GM20000 (cell line): ENCODE results near the gene DDAH2.
"Not testable (repeated sequence)": the region's sequence is repeated elsewhere in the genome, so short reads cannot be mapped to it uniquely, and the experiment has no call there.

Experiments
- DNase-seq: peaks from one replicate; pipeline ENCODE4 v3.0.0; 2012; ENCODE audit warnings: low spot score
- TF ChIP-seq, protein P1 (sequence below): IDR thresholded peaks from 2 replicates; pipeline ENCODE4 v1.5.1; 2012; ENCODE audit warnings: mild to moderate bottlenecking, control low read depth; ENCODE audit errors: extremely low read depth, missing control alignments

Gene DDAH2

GRCh38 chr6:31715022-31715958 lies 13.8 kb downstream of the DDAH2 start, which contains the start of gene LY6G6D:
TSS of gene LY6G6D (plus strand) at chr6:31715348. CDS start at chr6:31715356, 8 bp downstream.
- DNase-seq = no peak
- TF ChIP-seq, protein P1, sequence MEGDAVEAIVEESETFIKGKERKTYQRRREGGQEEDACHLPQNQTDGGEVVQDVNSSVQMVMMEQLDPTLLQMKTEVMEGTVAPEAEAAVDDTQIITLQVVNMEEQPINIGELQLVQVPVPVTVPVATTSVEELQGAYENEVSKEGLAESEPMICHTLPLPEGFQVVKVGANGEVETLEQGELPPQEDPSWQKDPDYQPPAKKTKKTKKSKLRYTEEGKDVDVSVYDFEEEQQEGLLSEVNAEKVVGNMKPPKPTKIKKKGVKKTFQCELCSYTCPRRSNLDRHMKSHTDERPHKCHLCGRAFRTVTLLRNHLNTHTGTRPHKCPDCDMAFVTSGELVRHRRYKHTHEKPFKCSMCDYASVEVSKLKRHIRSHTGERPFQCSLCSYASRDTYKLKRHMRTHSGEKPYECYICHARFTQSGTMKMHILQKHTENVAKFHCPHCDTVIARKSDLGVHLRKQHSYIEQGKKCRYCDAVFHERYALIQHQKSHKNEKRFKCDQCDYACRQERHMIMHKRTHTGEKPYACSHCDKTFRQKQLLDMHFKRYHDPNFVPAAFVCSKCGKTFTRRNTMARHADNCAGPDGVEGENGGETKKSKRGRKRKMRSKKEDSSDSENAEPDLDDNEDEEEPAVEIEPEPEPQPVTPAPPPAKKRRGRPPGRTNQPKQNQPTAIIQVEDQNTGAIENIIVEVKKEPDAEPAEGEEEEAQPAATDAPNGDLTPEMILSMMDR = no peak

GRCh38 chr6:31713991-31714684 lies 15.0 kb downstream of the DDAH2 start:
- TF ChIP-seq, protein P1 = no peak
- no peak for DNase-seq

- TF ChIP-seq, protein P1 = no peak
- DNase-seq = no peak
Observed at GRCh38 chr6:31713465-31713864, 15.6 kb downstream of the DDAH2 start.

DNA sequence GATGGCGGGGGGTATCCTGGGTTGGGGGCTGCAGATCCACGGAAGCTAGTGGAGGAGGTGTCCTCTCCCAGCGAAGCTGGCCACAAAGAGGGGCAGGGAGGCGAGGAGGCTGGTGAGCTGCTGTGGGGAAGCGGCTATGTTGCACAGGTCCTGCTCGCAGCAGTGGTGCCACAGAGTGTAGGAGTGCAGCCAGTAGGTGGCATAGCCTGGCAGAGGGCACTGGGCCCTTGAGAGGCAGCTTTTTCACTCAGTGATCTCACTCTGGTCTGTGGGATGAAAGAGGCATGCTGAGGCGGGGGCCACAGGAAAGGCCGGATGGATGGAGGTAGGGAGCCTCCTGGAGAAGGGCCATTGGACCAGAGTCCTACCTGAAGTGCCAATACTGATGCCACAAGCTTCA lies 16.8 kb downstream of the DDAH2 start:
- DNase-seq = no peak
- TF ChIP-seq, protein P1 = no peak

DNA sequence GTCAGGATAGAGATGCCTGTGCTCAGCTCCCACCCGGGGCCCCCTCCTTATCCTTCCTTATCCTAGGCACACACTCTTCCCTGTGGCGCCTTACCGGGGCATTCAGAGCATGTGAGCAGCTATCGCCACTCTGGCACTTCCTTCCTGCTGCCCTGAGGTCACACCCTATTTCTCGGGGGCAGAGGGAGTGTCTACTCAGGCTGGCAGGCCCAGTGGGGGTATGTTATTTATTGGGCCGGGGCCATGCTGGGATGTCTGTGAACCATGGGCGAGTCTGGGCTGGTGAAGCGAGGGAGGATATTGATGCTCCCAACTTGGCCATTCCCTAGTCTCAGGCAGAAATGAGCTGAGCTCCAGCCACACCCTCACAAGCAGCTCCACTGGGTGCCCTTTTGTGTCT lies 17.9 kb downstream of the DDAH2 start:
- no peak for DNase-seq
- TF ChIP-seq, protein P1 = no peak

- TF ChIP-seq, protein P1 = no peak
- DNase-seq = no peak
Observed at GRCh38 chr6:31710523-31711219, 18.4 kb downstream of the DDAH2 start.

DNA sequence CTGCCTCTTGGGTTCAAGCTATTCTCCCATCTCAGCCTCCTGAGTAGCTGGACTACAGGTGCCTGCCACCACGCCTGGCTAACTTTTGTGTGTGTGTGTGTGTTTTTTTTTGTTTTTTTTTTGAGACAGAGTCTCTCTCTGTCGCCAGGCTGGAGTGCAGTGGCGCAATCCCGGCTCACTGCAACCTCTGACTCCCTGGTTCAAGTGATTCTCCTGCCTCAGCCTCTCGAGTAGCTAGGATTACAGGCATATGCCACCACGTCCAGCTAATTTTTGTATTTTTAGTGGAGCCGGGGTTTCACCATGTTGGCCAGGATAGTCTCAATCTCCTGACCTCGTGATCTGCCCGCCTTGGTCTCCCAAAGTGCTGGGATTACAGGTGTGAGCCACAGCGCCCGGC lies 19.9 kb downstream of the DDAH2 start:
- DNase-seq = not testable (repeated sequence)
